Spleen (tissue), 11 donors: ENCODE data around the gene IGSF5. TPM values are rescaled to one million over a fixed set of nuclear protein-coding genes. Genes with fewer than 3 reads are reported as not detected.

ENCODE experiments used
- DNase-seq: peaks from one replicate; pipeline ENCODE4 v3.0.0-alpha.2; 2020
- H3K27ac ChIP-seq, 8 donors: fragments of 200-600 bp; sonication (generic) in 7 of 8; 1 replicate in 4 of 8; 2 replicates in 4 of 8; pipeline versions ENCODE4 v1.5.0 to v1.8.0; 2016 to 2021; ENCODE audit warnings: inconsistent platforms in 4 of 8, mild to moderate bottlenecking in 4 of 8, moderate library complexity in 1 of 8
- H3K27me3 ChIP-seq, 7 donors: fragments of 200-600 bp; sonication (generic) in 6 of 7; replicated peaks in 1 of 7; 1 replicate in 4 of 7; 2 replicates in 3 of 7; pipeline versions ENCODE4 v1.5.0 to v1.8.0; 2016 to 2021; ENCODE audit warnings: inconsistent platforms in 3 of 7, mild to moderate bottlenecking in 1 of 7
- H3K36me3 ChIP-seq, 6 donors: fragments of 200-600 bp; sonication (generic) in 5 of 6; 1 replicate in 4 of 6; 2 replicates in 2 of 6; pipeline versions ENCODE4 v1.5.0 to v1.8.0; 2016 to 2021; ENCODE audit warnings: inconsistent platforms in 2 of 6
- H3K4me1 ChIP-seq, 6 donors: fragments of 200-600 bp; sonication (generic) in 5 of 6; 1 replicate in 3 of 6; 2 replicates in 3 of 6; pipeline versions ENCODE4 v1.5.0 to v1.8.0; 2016 to 2021; ENCODE audit warnings: inconsistent platforms in 3 of 6
- H3K4me3 ChIP-seq, 8 donors: fragments of 200-600 bp; sonication (generic) in 7 of 8; 1 replicate in 4 of 8; 2 replicates in 4 of 8; pipeline versions ENCODE4 v1.5.0 to v1.8.0; 2016 to 2021; ENCODE audit warnings: inconsistent platforms in 4 of 8, mild to moderate bottlenecking in 4 of 8, moderate library complexity in 2 of 8
- H3K9me3 ChIP-seq, 8 donors: fragments of 200-600 bp; sonication (generic) in 7 of 8; 1 replicate in 4 of 8; 2 replicates in 4 of 8; pipeline versions ENCODE4 v1.5.0 to v1.8.0; 2016 to 2021; ENCODE audit warnings: inconsistent platforms in 4 of 8
- CTCF ChIP-seq, 11 experiments: fragments of 200-600 bp in 7 of 11; fragments of 450-650 bp in 4 of 11; sonication (generic) in 4 of 11; IDR thresholded peaks in 8 of 11; conservative IDR thresholded peaks in 3 of 11; 1 replicate in 7 of 11; 2 replicates in 4 of 11; pipeline versions ENCODE4 v1.4.0 to v1.8.0; 2016 to 2021; ENCODE audit warnings: antibody characterized with exemption in 11 of 11, inconsistent platforms in 4 of 11, mild to moderate bottlenecking in 1 of 11
- POLR2A ChIP-seq, 3 donors: fragments of 450-650 bp; IDR thresholded peaks; one replicate each; pipeline ENCODE4 v1.5.1; 2017; ENCODE audit warnings: antibody characterized with exemption in 3 of 3, mild to moderate bottlenecking in 1 of 3
- POLR2AphosphoS5 ChIP-seq, 3 donors: sonication (generic); formaldehyde crosslinking; IDR thresholded peaks; one replicate each; pipeline ENCODE4 v1.5.1; 2017; ENCODE audit warnings: antibody characterized with exemption in 3 of 3
- WGBS, 5 donors: extraction: QIAGEN DNeasy Blood & Tissue Kit in 3 of 5; methylation state at CpG; one replicate each; pipeline versions ENCODE4 v1.1.5 to v1.1.7; 2013 to 2018; 5-methylcytosine and 5-hydroxymethylcytosine counted together
- intact Hi-C: fragments of 100-400 bp; cut with DNase I; formaldehyde crosslinking; loops from one replicate; pipeline ENCODE4 v1.15.0; 2023; ENCODE audit warnings: low total_unique reads
- polyA plus RNA-seq, 3 donors: library from polyadenylated mRNA; stranded (reverse); fragments of 200-250 nt; gene quantifications; one replicate each; pipeline ENCODE4 v1.2.1, GENCODE V29; 2013
- total RNA-seq, 7 donors: library from RNA; depleted of rRNA in 3 of 7; stranded (reverse); fragments of >200 nt in 3 of 7; fragmentation: NEBNext Ultra II Directional in 4 of 7; extraction: Animal tissue kit (Norgen Biotek cat#: 25700) in 4 of 7; gene quantifications; one replicate each; pipeline versions ENCODE4 v1.1.0 to v1.2.1, GENCODE V29; 2016 to 2021
- donor health status: healthy with polysubstance abuse.
- donor health status: DM: no; HTN: no; CAD: no; lungs with moderate emphysema.
- donor health status: DM: no; HTN: no; CAD: no.
- donor health status: Bipolar disorder and iron deficiency.
- donor health status: healthy.
- donor health status: DM: no; HTN: no; CAD: no.
- donor health status: DM: yes; HTN: yes; CAD: no.

The IGSF5 gene
- total and polyA plus RNA-seq, 10 donors, result 0.03 to 0.39 (median 0.10) TPM; not detected in 5

GRCh38 chr21:39727401-39728120 is 17.4 kb upstream of the IGSF5 start:
- intact Hi-C loops, result no loop called here
- Histone ChIP-seq H3K4me1 (no peaks in the 10 kb centered on the region), H3K9me3 (peaks cover 0 to 7% (median 0%) of the 10 kb centered on the region in 8 donors), H3K4me3 (no peak overlapping the region), H3K27me3 (no peaks in the 10 kb centered on the region), H3K36me3 (no peaks in the 10 kb centered on the region), H3K27ac (no peak overlapping the region)
- WGBS, 5 donors, result 82 to 89% (median 84%) methylated on average over 15 of the region's 15 CpGs
- no peak for DNase-seq
- TF ChIP-seq POLR2A (IDR thresholded peaks at IDR 0.05), result no peak
- no peak for TF ChIP-seq CTCF (IDR thresholded peaks at IDR 0.05 in 8 of 11, conservative IDR thresholded peaks at IDR 0.05 in 3 of 11)
- TF ChIP-seq POLR2AphosphoS5 (IDR thresholded peaks at IDR 0.05), result no peak

GRCh38 chr21:39728341-39728740 is 16.6 kb upstream of the IGSF5 start:
- no peak for DNase-seq
- Histone ChIP-seq H3K27me3 (peaks cover 0 to under 1% (median 0%) of the 10 kb centered on the region in 7 donors), H3K4me1 (no peaks in the 10 kb centered on the region), H3K9me3 (peaks cover 0 to 7% (median 0%) of the 10 kb centered on the region in 8 donors), H3K36me3 (no peaks in the 10 kb centered on the region), H3K27ac (no peak overlapping the region), H3K4me3 (no peak overlapping the region)
- intact Hi-C loops, result no loop called here
- 81 to 95% (median 91%) methylated on average over 6 of the region's 6 CpGs for WGBS, 5 donors
- TF ChIP-seq POLR2A (IDR thresholded peaks at IDR 0.05) (no peak), CTCF (IDR thresholded peaks at IDR 0.05 in 8 of 11, conservative IDR thresholded peaks at IDR 0.05 in 3 of 11) (no peak), POLR2AphosphoS5 (IDR thresholded peaks at IDR 0.05) (no peak)

- H3K4me3 ChIP-seq, result no peak overlapping the region
- 84 to 88% (median 84%) methylated on average over 13 of the region's 13 CpGs for WGBS, 5 donors
- TF ChIP-seq POLR2A (IDR thresholded peaks at IDR 0.05), result no peak
- TF ChIP-seq POLR2AphosphoS5 (IDR thresholded peaks at IDR 0.05), result no peak
- TF ChIP-seq CTCF (IDR thresholded peaks at IDR 0.05 in 8 of 11, conservative IDR thresholded peaks at IDR 0.05 in 3 of 11), result no peak
- peaks cover 0 to 4% (median 0%) of the 10 kb centered on the region in 7 donors for H3K27me3 ChIP-seq
- intact Hi-C loops, result no loop called here
- H3K4me1 ChIP-seq, result no peaks in the 10 kb centered on the region
- DNase-seq, result no peak
- peaks cover 0 to 5% (median 0%) of the 10 kb centered on the region in 8 donors for H3K9me3 ChIP-seq
- H3K36me3 ChIP-seq, result no peaks in the 10 kb centered on the region
- no peak overlapping the region for H3K27ac ChIP-seq
These were observed 14.4 kb upstream of the IGSF5 start for GRCh38 chr21:39730418-39731157.

GRCh38 chr21:39736716-39737115 is 8.3 kb upstream of the IGSF5 start:
- H3K4me3 ChIP-seq, result no peak overlapping the region
- peaks cover 0 to 4% (median 0%) of the 10 kb centered on the region in 7 donors for H3K27me3 ChIP-seq
- H3K36me3 ChIP-seq, result no peaks in the 10 kb centered on the region
- no peaks in the 10 kb centered on the region for H3K4me1 ChIP-seq
- DNase-seq, result no peak
- TF ChIP-seq POLR2AphosphoS5 (IDR thresholded peaks at IDR 0.05), result no peak
- no peak for TF ChIP-seq POLR2A (IDR thresholded peaks at IDR 0.05)
- TF ChIP-seq CTCF (IDR thresholded peaks at IDR 0.05 in 8 of 11, conservative IDR thresholded peaks at IDR 0.05 in 3 of 11), result no peak
- peaks cover 0 to 4% (median 0%) of the 10 kb centered on the region in 8 donors for H3K9me3 ChIP-seq
- intact Hi-C loops, result no loop called here
- WGBS, 5 donors, result 78 to 87% (median 84%) methylated on average over 4 of the region's 4 CpGs
- no peak overlapping the region for H3K27ac ChIP-seq
